GM12891 (cell line): ENCODE measurements around the gene BST2.

Experiments
- POLR2A ChIP-seq: IDR thresholded peaks from 2 replicates; pipeline ENCODE4 v1.6.1; 2011; ENCODE audit warnings: low read depth, low read length, control low read depth
- POLR2AphosphoS5 ChIP-seq: IDR thresholded peaks from 2 replicates; pipeline ENCODE4 v1.6.1; 2011; ENCODE audit warnings: low read depth, low read length, control low read depth
- POU2F2 ChIP-seq: IDR thresholded peaks from 2 replicates; pipeline ENCODE4 v1.6.1; 2011; ENCODE audit warnings: low read depth, mild to moderate bottlenecking, control low read depth, low read length, moderate library complexity

DNA sequence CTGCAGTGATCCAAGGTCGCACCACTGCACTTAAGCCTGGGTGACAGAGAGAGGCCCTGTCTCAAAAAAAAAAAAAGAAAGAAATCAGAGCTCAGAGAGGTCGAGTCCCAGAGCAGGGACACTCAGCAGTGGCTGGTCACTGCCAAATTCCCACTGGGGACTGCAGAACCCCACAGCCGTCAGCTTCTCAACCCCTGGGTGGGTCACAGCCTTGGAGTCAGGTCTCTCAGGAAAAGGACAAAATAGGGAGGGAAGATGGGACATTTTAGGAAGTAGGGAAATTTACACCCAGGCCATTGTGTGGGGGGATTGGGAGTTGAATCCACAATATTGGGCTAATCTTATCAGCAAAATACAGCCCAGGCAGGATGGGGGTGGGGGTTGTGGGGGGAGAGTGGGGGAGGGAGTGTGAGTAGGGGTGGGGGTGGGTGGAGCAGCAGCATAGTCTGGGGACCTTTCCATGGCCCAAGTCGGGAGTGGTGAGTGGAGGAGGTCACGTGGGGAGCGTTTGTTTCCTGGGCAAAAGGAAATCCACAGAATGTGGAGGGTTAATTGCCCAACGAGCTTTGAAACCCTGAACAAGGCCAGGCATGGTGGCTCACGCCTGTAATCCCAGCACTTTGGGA is 6.4 kb downstream of the BST2 start:
- TF ChIP-seq POLR2A (no peak), POU2F2 (no peak), POLR2AphosphoS5 (no peak)
